HEK293T (cell line): ENCODE data around the gene ADISSP.
A peak's percentile ranks its signal among the peaks of the same experiment; 100 is the strongest.

Experiments
- CTCF ChIA-PET: fragments of 350-600 bp; formaldehyde crosslinking; extraction: SDS; loops from one replicate; lab custom pipeline; 2021; ENCODE audit warnings: antibody characterized with exemption, inconsistent platforms; lab: Yijun Ruan, JAX
- POLR2A ChIA-PET: fragments of 350-600 bp; formaldehyde crosslinking; extraction: SDS; loops from one replicate; lab custom pipeline; 2020; ENCODE audit warnings: antibody characterized with exemption, inconsistent platforms; lab: Yijun Ruan, JAX
- DNase-seq: peaks from one replicate; pipeline ENCODE4 v3.0.0; 2012; ENCODE audit warnings: mixed read lengths; ENCODE audit errors: extremely low spot score
- ARNT ChIP-seq: fragments of 450-650 bp; IDR thresholded peaks from 2 replicates; pipeline ENCODE4 v1.6.1; 2017; ENCODE audit warnings: mild to moderate bottlenecking
- BHLHE40 ChIP-seq: fragments of 450-650 bp; IDR thresholded peaks from 2 replicates; pipeline ENCODE4 v1.6.1; 2016; ENCODE audit warnings: mild to moderate bottlenecking, moderate library complexity, borderline replicate concordance
- CTBP1 ChIP-seq: fragments of 450-650 bp; IDR thresholded peaks from 2 replicates; pipeline ENCODE4 v1.6.1; 2016; ENCODE audit warnings: borderline replicate concordance
- ELF4 ChIP-seq: fragments of 450-650 bp; IDR thresholded peaks from 2 replicates; pipeline ENCODE4 v1.6.1; 2017; ENCODE audit warnings: antibody characterized with exemption
- FOXA1 ChIP-seq: fragments of 450-650 bp; IDR thresholded peaks from 2 replicates; pipeline ENCODE4 v1.6.1; 2016; ENCODE audit warnings: mild to moderate bottlenecking
- FOXK2 ChIP-seq: fragments of 450-650 bp; IDR thresholded peaks from 2 replicates; pipeline ENCODE4 v1.6.1; 2016; ENCODE audit warnings: mild to moderate bottlenecking
- FOXM1 ChIP-seq: fragments of 450-650 bp; IDR thresholded peaks from 2 replicates; pipeline ENCODE4 v1.6.1; 2017; ENCODE audit warnings: mild to moderate bottlenecking, borderline replicate concordance
- HDGF ChIP-seq: fragments of 450-650 bp; IDR thresholded peaks from 2 replicates; pipeline ENCODE4 v1.6.1; 2017; ENCODE audit warnings: antibody characterized with exemption, borderline replicate concordance
- L3MBTL2 ChIP-seq: fragments of 450-650 bp; conservative IDR thresholded peaks from 2 replicates; pipeline ENCODE4 v1.6.1; 2016; ENCODE audit warnings: mild to moderate bottlenecking
- LEF1 ChIP-seq: fragments of 450-650 bp; IDR thresholded peaks from 2 replicates; pipeline ENCODE4 v1.6.1; 2017; ENCODE audit warnings: mild to moderate bottlenecking, borderline replicate concordance
- NFRKB ChIP-seq: fragments of 450-650 bp; IDR thresholded peaks from 2 replicates; pipeline ENCODE4 v1.6.1; 2016; ENCODE audit warnings: mild to moderate bottlenecking, moderate library complexity
- SP1 ChIP-seq: fragments of 450-650 bp; IDR thresholded peaks from 2 replicates; pipeline ENCODE4 v1.6.1; 2017
- SUZ12 ChIP-seq: fragments of 450-650 bp; IDR thresholded peaks from 2 replicates; pipeline ENCODE4 v1.6.1; 2016; ENCODE audit warnings: mild to moderate bottlenecking
- TARDBP ChIP-seq: fragments of 450-650 bp; IDR thresholded peaks from 2 replicates; pipeline ENCODE4 v1.6.1; 2016
- ZNF384 ChIP-seq: fragments of 450-650 bp; IDR thresholded peaks from 2 replicates; pipeline ENCODE4 v1.6.1; 2016
- TF ChIP-seq, protein P1 (sequence below): fragments of 450-650 bp; IDR thresholded peaks from 2 replicates; pipeline ENCODE4 v1.6.1; 2016

ADISSP gene

DNA sequence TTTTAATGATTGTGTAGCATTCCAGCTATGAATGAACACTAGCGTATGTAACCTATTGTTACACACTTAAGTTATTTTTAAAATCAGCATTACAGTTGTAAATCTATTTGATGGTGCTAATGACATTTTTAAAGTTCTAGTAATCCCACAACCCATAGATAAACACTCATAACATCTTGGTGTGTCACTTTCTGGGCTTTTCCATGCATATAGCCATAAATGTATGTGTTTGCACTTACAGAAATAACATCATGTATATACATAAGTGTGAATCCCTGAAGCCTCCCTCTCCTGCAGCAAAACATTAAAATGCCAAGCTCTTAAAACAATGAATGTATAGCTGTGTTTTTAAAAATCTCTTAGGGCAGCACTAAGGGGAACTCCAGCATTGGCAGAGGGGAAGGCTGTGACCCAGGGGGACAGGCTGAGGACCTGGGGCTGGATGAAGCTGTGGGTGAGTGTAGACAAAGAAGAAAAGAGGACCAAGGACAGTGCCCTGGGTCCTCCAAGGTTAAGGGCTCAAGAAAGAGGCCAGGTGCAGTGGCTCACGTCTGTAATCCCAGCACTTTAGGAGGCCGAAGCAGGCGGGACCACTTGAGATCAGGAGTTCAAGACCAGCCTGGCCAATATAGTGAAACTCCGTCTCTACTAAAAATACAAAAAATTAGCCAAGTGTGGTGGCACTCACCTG is 19.9 kb upstream of the ADISSP start:
- ChIA-PET POLR2A (interaction anchor here (1.0 to 3.3 kb wide), 10 partner anchors 8 to 105 kb away, joined by 3 to 47 read pairs (median 6); partner anchors contain the start of genes ADISSP, AP5S1 and CDC25B), CTCF (interaction anchor here (1.1 to 2.5 kb wide), 6 partner anchors 31 to 298 kb away, joined by 3 to 13 read pairs (median 6); partner anchors contain the start of gene AP5S1)
- TF ChIP-seq SP1 = no peak
- no peak for TF ChIP-seq FOXA1
- TF ChIP-seq ELF4 = no peak
- TF ChIP-seq TARDBP = no peak
- TF ChIP-seq, protein P1, sequence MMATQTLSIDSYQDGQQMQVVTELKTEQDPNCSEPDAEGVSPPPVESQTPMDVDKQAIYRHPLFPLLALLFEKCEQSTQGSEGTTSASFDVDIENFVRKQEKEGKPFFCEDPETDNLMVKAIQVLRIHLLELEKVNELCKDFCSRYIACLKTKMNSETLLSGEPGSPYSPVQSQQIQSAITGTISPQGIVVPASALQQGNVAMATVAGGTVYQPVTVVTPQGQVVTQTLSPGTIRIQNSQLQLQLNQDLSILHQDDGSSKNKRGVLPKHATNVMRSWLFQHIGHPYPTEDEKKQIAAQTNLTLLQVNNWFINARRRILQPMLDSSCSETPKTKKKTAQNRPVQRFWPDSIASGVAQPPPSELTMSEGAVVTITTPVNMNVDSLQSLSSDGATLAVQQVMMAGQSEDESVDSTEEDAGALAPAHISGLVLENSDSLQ = no peak
- no peak for TF ChIP-seq HDGF
- no peak for TF ChIP-seq ZNF384
- TF ChIP-seq LEF1 = no peak
- TF ChIP-seq FOXM1 = no peak
- no peak for TF ChIP-seq SUZ12
- TF ChIP-seq CTBP1 = no peak
- TF ChIP-seq FOXK2 = no peak
- no peak for TF ChIP-seq BHLHE40
- TF ChIP-seq ARNT = no peak
- no peak for TF ChIP-seq NFRKB
- TF ChIP-seq L3MBTL2 = no peak
- DNase-seq = no peak

DNA sequence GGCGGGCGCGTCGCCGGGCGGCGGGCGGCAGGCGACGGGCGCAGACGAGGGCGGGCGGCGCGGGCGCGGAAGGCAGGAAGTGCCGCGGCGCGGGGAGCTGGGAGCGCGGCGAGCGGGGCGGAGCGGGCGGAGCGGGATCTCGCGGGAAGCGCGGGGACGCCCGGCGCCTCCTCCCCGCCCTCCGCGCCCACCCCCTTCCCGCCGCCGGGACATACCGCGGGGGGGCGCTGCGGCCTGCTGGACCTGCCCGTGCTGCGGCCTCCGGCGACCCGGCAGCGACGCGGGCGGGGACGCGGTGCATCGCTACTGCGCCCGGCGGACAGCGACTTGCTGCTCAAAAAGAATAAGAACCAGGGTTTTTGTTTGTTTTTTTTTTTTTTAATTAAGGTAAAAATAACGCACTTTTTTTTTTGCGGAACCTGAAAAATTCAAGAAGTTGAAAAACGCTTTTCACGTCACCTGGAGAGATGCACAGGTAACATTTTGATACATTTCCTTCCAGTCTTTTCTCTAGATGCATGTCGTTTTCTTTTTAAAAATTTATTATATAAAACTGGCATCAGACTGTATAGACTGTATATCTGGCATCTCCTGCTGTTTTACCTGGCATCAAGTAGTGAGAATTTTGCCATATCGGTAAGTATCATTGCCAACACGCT is 19.2 kb upstream of the ADISSP start, which contains the start of gene CENPB:
Gene CENPB, minus strand, starts transcription at position 76 of the 659 bp plus-strand sequence. CDS start 257 bp downstream, outside the sequence.
- TF ChIP-seq ELF4 = no peak
- no peak for TF ChIP-seq CTBP1
- no peak for TF ChIP-seq FOXK2
- no peak for TF ChIP-seq L3MBTL2
- no peak for TF ChIP-seq HDGF
- TF ChIP-seq NFRKB = no peak
- TF ChIP-seq LEF1 = no peak
- no peak for TF ChIP-seq SP1
- CTCF ChIA-PET = interaction anchor here (0.8 to 2.4 kb wide), 6 partner anchors 32 to 298 kb away, joined by 3 to 9 read pairs (median 4); partner anchors contain the start of gene AP5S1
- POLR2A ChIA-PET = interaction anchor here (0.6 to 3.3 kb wide), 19 partner anchors 9 to 287 kb away, joined by 3 to 47 read pairs (median 4); partner anchors contain the start of genes ADISSP, AP5S1, CDC25B and MAVS
- DNase-seq = peak; percentile 91

DNA sequence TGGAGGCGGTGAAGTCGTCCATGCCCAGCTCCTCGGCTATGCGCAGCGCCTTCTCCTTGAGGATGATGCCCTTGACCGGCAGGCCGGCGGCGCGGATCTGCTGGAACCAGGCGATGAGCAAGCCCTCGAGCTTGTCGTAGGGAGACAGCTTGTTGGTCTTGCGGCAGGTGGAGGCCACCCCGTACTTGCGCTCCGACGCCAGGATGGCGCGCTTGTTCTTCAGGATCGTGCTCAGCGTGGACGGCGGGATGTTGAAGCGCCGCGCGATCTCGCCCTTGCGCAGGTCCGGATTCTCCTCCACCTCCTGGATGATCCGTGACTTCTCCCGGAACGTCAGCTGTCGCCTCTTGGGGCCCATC is 18.6 kb upstream of the ADISSP start:
- POLR2A ChIA-PET = interaction anchor here (0.7 to 3.3 kb wide), 12 partner anchors 14 to 287 kb away, joined by 3 to 47 read pairs (median 4); partner anchors contain the start of genes ADISSP, AP5S1 and MAVS
- CTCF ChIA-PET = interaction anchor here (0.8 to 2.4 kb wide), 3 partner anchors 32 to 50 kb away, joined by 3 to 9 read pairs (median 7); partner anchors contain the start of gene AP5S1
- peak; percentile 35 for DNase-seq
- TF ChIP-seq BHLHE40 (no peak), L3MBTL2 (peak; percentile 84)

DNA sequence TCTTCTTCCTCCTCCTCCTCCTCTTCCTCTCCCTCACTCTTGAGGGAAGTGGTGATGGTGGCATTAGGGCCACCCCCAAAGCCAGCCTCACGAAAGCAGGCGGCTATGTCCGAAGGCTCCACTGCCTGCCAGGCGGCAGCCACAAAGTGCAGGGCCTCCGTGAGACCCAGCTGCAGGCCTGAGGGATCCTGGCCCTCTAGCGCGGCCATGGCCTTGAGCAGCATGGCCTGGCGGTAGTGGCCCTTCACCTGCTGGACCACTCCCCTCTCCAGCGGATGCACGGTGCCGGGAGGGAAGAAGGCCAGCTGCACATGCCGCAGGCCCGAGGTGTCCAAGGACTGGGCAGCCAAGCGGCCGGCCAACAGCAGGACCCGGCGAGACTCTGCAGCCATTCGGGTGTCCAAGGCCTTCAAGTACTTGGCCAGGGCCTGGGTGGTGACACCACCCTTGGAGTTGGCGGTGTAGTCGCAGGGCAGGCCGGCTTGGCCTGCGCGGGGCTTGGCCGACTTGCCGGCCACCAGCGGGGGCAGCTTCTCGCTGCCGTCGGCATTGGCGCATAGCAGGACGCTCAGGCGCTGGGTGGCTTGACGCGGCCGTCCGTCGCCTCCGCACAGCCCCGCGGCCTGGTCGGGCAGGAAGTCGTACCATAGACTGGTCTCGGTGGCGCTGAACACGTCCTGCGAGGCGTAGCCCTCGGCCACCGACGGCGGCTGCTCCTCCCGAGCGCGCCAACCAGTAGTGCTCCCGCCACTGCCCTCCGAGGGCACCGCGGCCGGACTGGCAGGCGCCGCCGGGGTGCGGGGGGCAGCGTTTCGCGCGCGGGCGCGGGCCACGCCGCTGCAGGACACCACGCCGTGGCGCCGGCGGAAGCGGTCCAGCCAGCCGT is 17.9 kb upstream of the ADISSP start:
- POLR2A ChIA-PET = interaction anchor here (0.7 to 3.3 kb wide), 8 partner anchors 15 to 288 kb away, joined by 3 to 47 read pairs (median 6); partner anchors contain the start of genes ADISSP and AP5S1
- TF ChIP-seq ARNT (no peak), BHLHE40 (no peak), SP1 (no peak), L3MBTL2 (no peak), LEF1 (no peak), ELF4 (no peak), HDGF (no peak)
- TF ChIP-seq, protein P1 = no peak
- CTCF ChIA-PET = interaction anchor here (0.6 to 1.7 kb wide), 3 partner anchors 33 to 80 kb away, joined by 3 to 7 read pairs (median 3); no protein-coding TSS in a partner anchor
- DNase-seq = no peak

DNA sequence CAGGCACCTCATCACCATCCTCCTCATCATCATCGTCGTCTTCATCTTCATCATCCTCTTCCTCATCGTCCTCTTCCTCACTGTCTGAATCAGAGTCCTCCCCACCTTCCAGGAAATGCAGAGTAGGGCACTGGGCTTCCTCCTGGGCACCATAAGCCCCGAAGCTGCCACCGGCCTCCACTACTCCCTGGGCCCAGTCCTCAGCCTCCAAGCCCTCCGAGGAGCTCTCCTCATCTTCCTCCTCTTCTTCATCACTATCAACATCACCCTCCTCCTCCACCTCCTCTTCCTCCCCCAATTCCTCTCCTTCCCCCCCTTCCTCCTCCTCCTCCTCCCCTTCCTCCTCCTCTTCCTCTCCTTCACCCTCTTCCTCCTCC is 17.3 kb upstream of the ADISSP start:
- TF ChIP-seq ARNT (no peak), SUZ12 (no peak), NFRKB (no peak), ZNF384 (no peak), TARDBP (no peak), SP1 (no peak), ELF4 (no peak), BHLHE40 (no peak), CTBP1 (no peak), HDGF (no peak), L3MBTL2 (no peak), LEF1 (no peak), FOXM1 (no peak), FOXK2 (no peak), FOXA1 (no peak)
- TF ChIP-seq, protein P1 = no peak
- ChIA-PET CTCF (no interaction called here), POLR2A (interaction anchor here (2.6 to 3.3 kb wide), 3 partner anchors 15 to 35 kb away, joined by 7 to 47 read pairs (median 11); partner anchors contain the start of genes ADISSP and AP5S1)
- DNase-seq = no peak
